T-helper 1 cell (primary cell): Measurements from ENCODE around the gene ZBTB2.

ENCODE experiments used
- DNase-seq, 5 donors: peaks; one replicate each; pipeline ENCODE4 v3.0.0-alpha.2; 2012 to 2020
- total RNA-seq, 4 donors: gene quantifications; one replicate each; lab custom pipeline; 2026; lab: John Stamatoyannopoulos, UW

The ZBTB2 gene
- 34.5 to 64.8 (median 36.4) reads per million in 4 donors for total RNA-seq

- peak; percentile 62 to 71 (median 66) for DNase-seq
Observed at GRCh38 chr6:151391471-151392413, at the start of gene ZBTB2. TSS of gene ZBTB2 (minus strand) at chr6:151391559. CDS start at chr6:151373637, 17,922 bp downstream.

GRCh38 chr6:151440930-151441329 is 49.6 kb upstream of the ZBTB2 start:
- peak in 1 of 5 donors; percentile 27 for DNase-seq

GRCh38 chr6:151440498-151440897 is 49.1 kb upstream of the ZBTB2 start:
- DNase-seq: no peak

- DNase-seq: no peak
Observed at GRCh38 chr6:151437401-151437800, 46.0 kb upstream of the ZBTB2 start.

- no peak for DNase-seq
Observed at GRCh38 chr6:151436802-151437201, 45.4 kb upstream of the ZBTB2 start.

- no peak for DNase-seq
Observed at GRCh38 chr6:151436300-151436699, 44.9 kb upstream of the ZBTB2 start.

- no peak for DNase-seq
Observed at GRCh38 chr6:151434369-151434768, 43.0 kb upstream of the ZBTB2 start.

- no peak for DNase-seq
Observed at GRCh38 chr6:151432651-151433050, 41.3 kb upstream of the ZBTB2 start.

- DNase-seq: no peak
Observed at GRCh38 chr6:151431337-151431736, 40.0 kb upstream of the ZBTB2 start.

- DNase-seq: no peak
Observed at GRCh38 chr6:151430886-151431285, 39.5 kb upstream of the ZBTB2 start.

GRCh38 chr6:151428093-151428735 is 36.9 kb upstream of the ZBTB2 start:
- DNase-seq: no peak

- DNase-seq: no peak
Observed at GRCh38 chr6:151425561-151425960, 34.2 kb upstream of the ZBTB2 start.

- DNase-seq: no peak
Observed at GRCh38 chr6:151422981-151423380, 31.6 kb upstream of the ZBTB2 start.

- no peak for DNase-seq
Observed at GRCh38 chr6:151417477-151417876, 26.1 kb upstream of the ZBTB2 start.

- no peak for DNase-seq
Observed at GRCh38 chr6:151414641-151415260, 23.4 kb upstream of the ZBTB2 start.

- DNase-seq: peak; percentile 23 to 66 (median 59)
Observed at GRCh38 chr6:151413372-151414145, 22.2 kb upstream of the ZBTB2 start.

GRCh38 chr6:151412909-151413308 is 21.6 kb upstream of the ZBTB2 start:
- DNase-seq: no peak

GRCh38 chr6:151409679-151410078 is 18.3 kb upstream of the ZBTB2 start:
- no peak for DNase-seq

- DNase-seq: no peak
Observed at GRCh38 chr6:151409260-151409659, 17.9 kb upstream of the ZBTB2 start.

- no peak for DNase-seq
Observed at GRCh38 chr6:151408858-151409257, 17.5 kb upstream of the ZBTB2 start.

- DNase-seq: no peak
Observed at GRCh38 chr6:151403919-151404308, 12.6 kb upstream of the ZBTB2 start.

GRCh38 chr6:151402228-151402627 is 10.9 kb upstream of the ZBTB2 start:
- DNase-seq: no peak

- DNase-seq: no peak
Observed at GRCh38 chr6:151400473-151400872, 9.1 kb upstream of the ZBTB2 start.
